Endothelial cell (in vitro differentiated cells): ENCODE data around the gene CDH2. TPM values are rescaled to one million over a fixed set of nuclear protein-coding genes. Genes with fewer than 3 reads are reported as not detected.

ENCODE experiments used
- DNase-seq: peaks from one replicate; pipeline ENCODE4 v3.0.0; 2021; ENCODE audit warnings: low spot score
- H3K27ac Mint-ChIP-seq: one replicate; pipeline ENCODE4 v1.8.0; 2021; ENCODE audit warnings: mixed read lengths, inconsistent platforms; ENCODE audit not compliant: unreplicated experiment
- H3K27me3 Mint-ChIP-seq: one replicate; pipeline ENCODE4 v1.8.0; 2021; ENCODE audit warnings: mild to moderate bottlenecking, moderate library complexity, mixed read lengths, inconsistent platforms; ENCODE audit not compliant: unreplicated experiment
- H3K36me3 Mint-ChIP-seq: one replicate; pipeline ENCODE4 v1.8.0; 2021; ENCODE audit warnings: mild to moderate bottlenecking, low read depth, mixed read lengths, inconsistent platforms; ENCODE audit not compliant: unreplicated experiment
- H3K4me1 Mint-ChIP-seq: one replicate; pipeline ENCODE4 v1.8.0; 2021; ENCODE audit warnings: mild to moderate bottlenecking, mixed read lengths, inconsistent platforms; ENCODE audit not compliant: unreplicated experiment
- H3K4me3 Mint-ChIP-seq: one replicate; pipeline ENCODE4 v1.8.0; 2021; ENCODE audit warnings: mild to moderate bottlenecking, mixed read lengths, inconsistent platforms; ENCODE audit not compliant: unreplicated experiment
- H3K9me3 Mint-ChIP-seq: one replicate; pipeline ENCODE4 v1.8.0; 2021; ENCODE audit warnings: mixed read lengths, inconsistent platforms; ENCODE audit not compliant: unreplicated experiment
- CTCF ChIP-seq: fragments of 200-600 bp; sonication (generic); IDR thresholded peaks from one replicate; pipeline ENCODE4 v1.5.0; 2021; ENCODE audit warnings: antibody characterized with exemption; ENCODE audit not compliant: unreplicated experiment
- total RNA-seq: library from RNA; stranded (reverse); fragmentation: NEBNext Ultra II Directional; extraction: Animal tissue kit (Norgen Biotek cat#: 25700); gene quantifications from one replicate; pipeline ENCODE4 v1.2.1, GENCODE V29; 2021; ENCODE audit not compliant: unreplicated experiment

CDH2 gene
- total RNA-seq, 1 donor from 2014 or later = 162 TPM

DNA sequence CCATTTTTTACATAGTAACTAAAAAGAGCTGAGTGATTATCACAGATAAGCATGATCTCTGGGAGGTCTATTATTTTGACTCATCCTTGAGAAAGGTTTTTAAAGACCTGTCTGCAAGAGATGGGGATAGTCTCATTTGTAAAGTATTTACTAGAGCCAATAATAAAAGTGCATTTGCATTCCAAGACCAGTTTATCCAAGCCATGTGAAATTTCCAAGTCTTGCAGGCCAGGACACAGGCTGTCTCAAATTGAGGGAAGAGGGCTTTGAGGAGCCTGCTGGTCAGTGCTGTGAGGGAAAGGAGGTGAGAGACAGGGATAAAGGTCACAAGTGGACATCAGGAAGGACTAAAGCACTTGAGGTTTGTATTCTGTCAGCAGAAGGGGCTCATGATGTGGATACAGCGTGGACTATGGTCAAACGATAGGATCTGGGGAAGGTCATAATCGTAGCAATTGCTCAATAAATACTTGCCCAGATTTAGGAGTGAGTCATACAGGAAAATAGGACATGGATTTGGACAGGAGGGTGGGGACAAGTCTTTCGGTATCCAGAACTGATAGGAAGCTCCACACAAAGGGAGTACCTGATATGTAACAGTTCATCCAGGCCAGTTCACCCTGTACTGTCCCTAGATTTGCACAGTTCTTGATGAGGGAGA, 6.6 kb upstream of the CDH2 start:
- no peak overlapping the region for H3K4me3 Mint-ChIP-seq
- H3K27me3 Mint-ChIP-seq = peaks cover under 1% of the 10 kb centered on the region
- no peak overlapping the region for H3K27ac Mint-ChIP-seq
- no peaks in the 10 kb centered on the region for H3K9me3 Mint-ChIP-seq
- H3K4me1 Mint-ChIP-seq = peaks cover 3% of the 10 kb centered on the region
- H3K36me3 Mint-ChIP-seq = no peaks in the 10 kb centered on the region
- DNase-seq = no peak
- no peak for TF ChIP-seq CTCF

GRCh38 chr18:28181616-28182015, 4.7 kb upstream of the CDH2 start:
- H3K4me3 Mint-ChIP-seq = no peak overlapping the region
- H3K9me3 Mint-ChIP-seq = no peaks in the 10 kb centered on the region
- no peak overlapping the region for H3K27ac Mint-ChIP-seq
- H3K36me3 Mint-ChIP-seq = peaks cover 5% of the 10 kb centered on the region
- no peak for TF ChIP-seq CTCF
- H3K27me3 Mint-ChIP-seq = peaks cover 5% of the 10 kb centered on the region
- DNase-seq = no peak
- peaks cover 5% of the 10 kb centered on the region for H3K4me1 Mint-ChIP-seq

GRCh38 chr18:28178720-28179119, 1.8 kb upstream of the CDH2 start:
- no peak for TF ChIP-seq CTCF
- H3K4me1 Mint-ChIP-seq = peaks cover 20% of the 10 kb centered on the region
- peaks cover 14% of the 10 kb centered on the region for H3K27me3 Mint-ChIP-seq
- peaks cover 16% of the 10 kb centered on the region for H3K36me3 Mint-ChIP-seq
- peak overlapping the region; percentile 97 for H3K4me3 Mint-ChIP-seq
- DNase-seq = no peak
- no peaks in the 10 kb centered on the region for H3K9me3 Mint-ChIP-seq
- H3K27ac Mint-ChIP-seq = peak overlapping the region; percentile 68

DNA sequence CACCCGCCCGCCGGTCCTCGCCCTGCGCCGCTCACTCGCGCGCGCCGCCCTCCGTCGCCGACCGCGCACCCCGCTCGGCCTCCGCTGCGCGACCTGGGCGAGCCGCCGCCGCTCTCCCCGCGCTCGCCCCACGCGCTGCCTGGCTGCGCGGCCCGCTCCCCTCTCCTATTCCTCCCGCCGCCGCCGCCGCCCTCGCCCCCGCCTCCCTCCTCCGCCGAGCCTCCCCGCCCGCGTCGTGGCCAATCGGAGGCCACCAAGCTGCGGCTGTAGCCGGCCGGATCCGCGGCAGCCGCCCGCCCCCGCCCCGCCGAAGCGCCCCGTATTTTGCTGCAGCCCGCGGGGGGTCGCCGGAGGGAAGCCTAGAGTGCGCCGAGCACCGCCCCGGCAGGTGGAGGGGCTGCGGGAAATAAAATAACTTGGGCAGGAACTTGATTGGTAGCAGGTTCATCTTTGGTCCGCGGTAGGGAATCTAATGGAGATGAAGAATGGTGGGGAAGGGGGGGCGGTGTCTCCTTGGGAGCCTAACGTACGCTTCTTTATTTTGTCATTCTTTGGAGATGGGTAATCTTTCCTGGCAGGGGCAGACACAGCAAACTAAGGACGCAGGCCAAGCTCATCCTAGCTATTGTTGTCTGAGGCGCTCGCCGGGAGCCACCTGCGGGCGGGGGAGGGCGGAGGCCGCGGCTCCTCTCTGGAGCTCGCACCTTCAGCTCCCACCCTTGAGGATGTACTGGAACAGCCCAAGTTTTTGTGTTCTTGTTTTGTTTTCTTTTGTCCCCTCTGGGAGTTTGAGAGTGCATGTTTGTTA, 1.1 kb upstream of the CDH2 start:
- Mint-ChIP-seq H3K4me1 (peaks cover 20% of the 10 kb centered on the region), H3K4me3 (peak overlapping the region; percentile 97), H3K27me3 (peaks cover 14% of the 10 kb centered on the region), H3K36me3 (peaks cover 16% of the 10 kb centered on the region), H3K9me3 (no peaks in the 10 kb centered on the region), H3K27ac (peak overlapping the region; percentile 68)
- TF ChIP-seq CTCF = no peak
- peak; percentile 81 for DNase-seq

- peaks cover 24% of the 10 kb centered on the region for H3K4me1 Mint-ChIP-seq
- H3K9me3 Mint-ChIP-seq = no peaks in the 10 kb centered on the region
- peaks cover 14% of the 10 kb centered on the region for H3K27me3 Mint-ChIP-seq
- H3K4me3 Mint-ChIP-seq = peak overlapping the region; percentile 97
- DNase-seq = no peak
- peaks cover 16% of the 10 kb centered on the region for H3K36me3 Mint-ChIP-seq
- TF ChIP-seq CTCF = no peak
- no peak overlapping the region for H3K27ac Mint-ChIP-seq
Observed at GRCh38 chr18:28176698-28176947, 307 bp downstream of the CDH2 start.
